Upper lobe of left lung (tissue), 4 donors: ENCODE data around the gene MYO19.

ENCODE experiments used
- EP300 ChIP-seq, 4 donors: sonication (generic); formaldehyde crosslinking; IDR thresholded peaks; one replicate each; pipeline ENCODE4 v1.5.1; 2017; ENCODE audit warnings: antibody characterized with exemption in 4 of 4, control low read depth in 2 of 4
- TF ChIP-seq, protein P1 (sequence below), 6 experiments: fragments of 450-650 bp in 4 of 6; fragments of 200-600 bp in 2 of 6; sonication (generic) in 2 of 6; IDR thresholded peaks; one replicate each; pipeline ENCODE4 v1.5.1; 2016 to 2019; ENCODE audit warnings: antibody characterized with exemption in 6 of 6

DNA sequence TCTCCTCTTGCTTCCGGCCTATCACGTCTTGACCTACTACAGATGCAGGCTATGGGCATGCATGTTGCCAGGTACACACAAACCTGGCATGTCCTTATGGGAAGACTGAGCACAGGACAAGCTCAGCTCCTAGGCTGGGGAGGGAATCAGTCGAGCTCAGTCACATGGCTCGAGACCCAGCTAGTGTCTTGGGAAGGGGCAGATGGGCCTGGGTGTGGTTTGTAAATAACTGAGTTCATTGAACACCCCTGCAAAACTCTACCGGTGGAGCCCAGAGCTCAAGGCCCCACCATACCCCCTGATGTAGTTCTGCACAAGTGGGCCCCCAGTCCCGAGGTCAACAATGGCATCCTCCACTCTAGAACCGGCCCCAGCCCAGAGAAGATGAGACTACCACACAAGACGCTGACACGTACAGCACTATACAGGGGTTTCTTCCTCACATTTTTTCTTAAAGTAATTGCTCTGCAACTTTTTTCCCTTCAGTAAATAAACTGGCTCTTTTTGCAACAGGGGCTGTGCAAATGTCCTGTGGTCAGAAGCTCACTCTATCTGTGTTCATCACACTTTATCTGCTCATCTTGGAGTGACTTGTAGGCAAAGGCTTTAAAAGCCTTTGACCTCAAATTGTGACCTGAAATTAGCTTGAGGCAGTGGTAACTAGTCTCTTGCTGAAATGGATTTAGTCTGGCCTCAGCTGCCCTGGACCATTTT, 25.2 kb downstream of the MYO19 start:
- TF ChIP-seq, protein P1, sequence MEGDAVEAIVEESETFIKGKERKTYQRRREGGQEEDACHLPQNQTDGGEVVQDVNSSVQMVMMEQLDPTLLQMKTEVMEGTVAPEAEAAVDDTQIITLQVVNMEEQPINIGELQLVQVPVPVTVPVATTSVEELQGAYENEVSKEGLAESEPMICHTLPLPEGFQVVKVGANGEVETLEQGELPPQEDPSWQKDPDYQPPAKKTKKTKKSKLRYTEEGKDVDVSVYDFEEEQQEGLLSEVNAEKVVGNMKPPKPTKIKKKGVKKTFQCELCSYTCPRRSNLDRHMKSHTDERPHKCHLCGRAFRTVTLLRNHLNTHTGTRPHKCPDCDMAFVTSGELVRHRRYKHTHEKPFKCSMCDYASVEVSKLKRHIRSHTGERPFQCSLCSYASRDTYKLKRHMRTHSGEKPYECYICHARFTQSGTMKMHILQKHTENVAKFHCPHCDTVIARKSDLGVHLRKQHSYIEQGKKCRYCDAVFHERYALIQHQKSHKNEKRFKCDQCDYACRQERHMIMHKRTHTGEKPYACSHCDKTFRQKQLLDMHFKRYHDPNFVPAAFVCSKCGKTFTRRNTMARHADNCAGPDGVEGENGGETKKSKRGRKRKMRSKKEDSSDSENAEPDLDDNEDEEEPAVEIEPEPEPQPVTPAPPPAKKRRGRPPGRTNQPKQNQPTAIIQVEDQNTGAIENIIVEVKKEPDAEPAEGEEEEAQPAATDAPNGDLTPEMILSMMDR (IDR thresholded peaks at IDR 0.05), result no peak
- no peak for TF ChIP-seq EP300 (IDR thresholded peaks at IDR 0.05)
